IMR-90 (cell line): Measurements from ENCODE around the gene KCNQ1.

Experiments used
- BHLHE40 ChIP-seq: fragments of 150-350 bp; IDR thresholded peaks from 2 replicates; pipeline ENCODE4 v1.6.1; 2016; ENCODE audit warnings: mild to moderate bottlenecking, low read depth, low read length
- CEBPB ChIP-seq: IDR thresholded peaks from 2 replicates; pipeline ENCODE4 v1.6.1; 2012; ENCODE audit warnings: low read depth, low read length, improper control_type of control experiment
- CHD1 ChIP-seq: IDR thresholded peaks from 2 replicates; pipeline ENCODE4 v1.6.1; 2012; ENCODE audit warnings: low read depth, low read length, improper control_type of control experiment
- CTCF ChIP-seq: conservative IDR thresholded peaks from 2 replicates; pipeline ENCODE4 v1.5.1; 2012; ENCODE audit warnings: mild to moderate bottlenecking, low read depth, low read length, improper control_type of control experiment
- ELK1 ChIP-seq: fragments of 150-350 bp; IDR thresholded peaks from 2 replicates; pipeline ENCODE4 v1.6.1; 2016; ENCODE audit warnings: low read depth, mild to moderate bottlenecking, low read length, moderate library complexity, borderline replicate concordance
- MAFK ChIP-seq: IDR thresholded peaks from 2 replicates; pipeline ENCODE4 v1.6.1; 2012; ENCODE audit warnings: low read depth, low read length, improper control_type of control experiment
- MAZ ChIP-seq: IDR thresholded peaks from 2 replicates; pipeline ENCODE4 v1.6.1; 2012; ENCODE audit warnings: low read depth, mild to moderate bottlenecking, low read length, improper control_type of control experiment, moderate library complexity, borderline replicate concordance
- MXI1 ChIP-seq: IDR thresholded peaks from 2 replicates; pipeline ENCODE4 v1.6.1; 2012; ENCODE audit warnings: low read depth, mild to moderate bottlenecking, low read length, moderate library complexity, borderline replicate concordance
- NFE2L2 ChIP-seq: fragments of 150-350 bp; IDR thresholded peaks from 2 replicates; pipeline ENCODE4 v1.6.1; 2016; ENCODE audit warnings: low read depth, mild to moderate bottlenecking, low read length
- POLR2A ChIP-seq: IDR thresholded peaks from 2 replicates; pipeline ENCODE4 v1.6.1; 2012; ENCODE audit warnings: mild to moderate bottlenecking, low read depth, low read length
- RAD21 ChIP-seq: IDR thresholded peaks from 2 replicates; pipeline ENCODE4 v1.6.1; 2012; ENCODE audit warnings: low read length, improper control_type of control experiment
- RCOR1 ChIP-seq: IDR thresholded peaks from 2 replicates; pipeline ENCODE4 v1.6.1; 2012; ENCODE audit warnings: mild to moderate bottlenecking, low read length, improper control_type of control experiment; ENCODE audit not compliant: insufficient replicate concordance
- SMC3 ChIP-seq: fragments of 150-350 bp; IDR thresholded peaks from 2 replicates; pipeline ENCODE4 v1.6.1; 2016; ENCODE audit warnings: low read depth, mild to moderate bottlenecking, antibody characterized with exemption, low read length, moderate library complexity

- TF ChIP-seq CTCF = no peak
- no peak for TF ChIP-seq POLR2A
- TF ChIP-seq ELK1 = no peak
- TF ChIP-seq MXI1 = no peak
- no peak for TF ChIP-seq RAD21
- no peak for TF ChIP-seq CHD1
- TF ChIP-seq NFE2L2 = no peak
- TF ChIP-seq MAFK = no peak
- TF ChIP-seq BHLHE40 = no peak
- TF ChIP-seq RCOR1 = no peak
- TF ChIP-seq MAZ = no peak
- TF ChIP-seq SMC3 = no peak
- TF ChIP-seq CEBPB = no peak
Measured at GRCh38 chr11:2671748-2672147, 226.9 kb downstream of the KCNQ1 start.
